ENCODE measurements around the gene HADHB. TPM values are rescaled to one million over a fixed set of nuclear protein-coding genes. Genes with fewer than 3 reads are reported as not detected.

HADHB gene
- total and polyA plus RNA-seq, 10 of the 15 experiments (the other 5 are each of a cell fraction or from before 2014, with no cell fraction given) = 53.7 to 145 (median 85.5) TPM

GRCh38 chr2:26281226-26281625, 36.5 kb downstream of the HADHB start:
- BruUV-seq (replicated peaks) = no TSS peak
- intact Hi-C loops (cut with micrococcal nuclease; ENCODE audit: unreplicated experiment) (no loop called here), in situ Hi-C loops (cut with MboI) (no loop called here)
- no peaks in the 10 kb centered on the region for H4K20me1 ChIP-seq (ENCODE audit: control insufficient read depth, insufficient read depth)
- ATAC-seq = no peak
- no peaks in the 10 kb centered on the region for H3K27me3 ChIP-seq (replicated peaks in 1 of 2; ENCODE audit: control insufficient read depth in 2 of 2, insufficient read depth in 2 of 2, low read length in 1 of 2)
- ChIA-PET SMC1A (ENCODE audit: uncharacterized antibody, unreplicated experiment) (interaction anchor here (1.0 to 1.1 kb wide), 2 partner anchors 11 to 43 kb away, joined by 3 to 4 read pairs; no protein-coding TSS in a partner anchor), RAD21 (ENCODE audit: unreplicated experiment) (no interaction called here), CTCF (interaction anchor here (0.6 kb wide), 1 partner anchor 73 kb away, joined by 3 read pairs; no protein-coding TSS in a partner anchor), POLR2A (no interaction called here)
- no peak overlapping the region for H2AFZ ChIP-seq (ENCODE audit: control insufficient read depth, low read depth, low read length)
- 100% methylated on average over 2 of the region's 2 CpGs for WGBS (ENCODE audit: insufficient coverage, insufficient replicate concordance, low lambda C conversion rate, missing lambda C conversion rate)
- peaks cover 3 to 28% of the 10 kb centered on the region in 2 experiments for H3K36me3 ChIP-seq (ENCODE audit: control insufficient read depth in 2 of 2, insufficient read depth in 2 of 2, low read length in 1 of 2)
- no peak overlapping the region for H3K27ac ChIP-seq (ENCODE audit: control insufficient read depth, insufficient read depth)
- DNase-seq (ENCODE audit: low read depth, low spot score) = no peak
- H3K4me1 ChIP-seq (ENCODE audit: control insufficient read depth, insufficient read depth, low read length) = no peaks in the 10 kb centered on the region
- H3K79me2 ChIP-seq (ENCODE audit: control insufficient read depth, insufficient read depth, low read length) = no peaks in the 10 kb centered on the region
- no peak overlapping the region for H3K9ac ChIP-seq (ENCODE audit: control insufficient read depth, insufficient read depth, low read length)
- H3K9me3 ChIP-seq (replicated peaks; ENCODE audit: control insufficient read depth, insufficient read depth, low read length) = no peaks in the 10 kb centered on the region
- H3K4me3 ChIP-seq = no peak overlapping the region
- FAIRE-seq = no peak
- TF ChIP-seq WRNIP1 (IDR thresholded peaks at IDR 0.05; ENCODE audit: borderline replicate concordance, low read depth, low read length) = no peak
- no peak for TF ChIP-seq KLF5 (IDR thresholded peaks at IDR 0.05; ENCODE audit: partially characterized antibody)
- no peak for TF ChIP-seq PAX8 (IDR thresholded peaks at IDR 0.05)
- no peak overlapping the region for H3K4me2 ChIP-seq (ENCODE audit: control insufficient read depth, insufficient read depth)

- Histone ChIP-seq H3K79me2 (ENCODE audit: control insufficient read depth, insufficient read depth, low read length) (no peaks in the 10 kb centered on the region), H3K4me1 (ENCODE audit: control insufficient read depth, insufficient read depth, low read length) (no peaks in the 10 kb centered on the region), H3K27ac (ENCODE audit: control insufficient read depth, insufficient read depth) (no peak overlapping the region), H3K9me3 (replicated peaks; ENCODE audit: control insufficient read depth, insufficient read depth, low read length) (no peaks in the 10 kb centered on the region), H3K4me3 (no peak overlapping the region), H3K36me3 (ENCODE audit: control insufficient read depth in 2 of 2, insufficient read depth in 2 of 2, low read length in 1 of 2) (peaks cover 3 to 35% of the 10 kb centered on the region in 2 experiments), H3K9ac (ENCODE audit: control insufficient read depth, insufficient read depth, low read length) (no peak overlapping the region), H3K27me3 (replicated peaks in 1 of 2; ENCODE audit: control insufficient read depth in 2 of 2, insufficient read depth in 2 of 2, low read length in 1 of 2) (no peaks in the 10 kb centered on the region), H2AFZ (ENCODE audit: control insufficient read depth, low read depth, low read length) (no peak overlapping the region), H3K4me2 (ENCODE audit: control insufficient read depth, insufficient read depth) (no peak overlapping the region), H4K20me1 (ENCODE audit: control insufficient read depth, insufficient read depth) (no peaks in the 10 kb centered on the region)
- intact Hi-C loops (cut with micrococcal nuclease; ENCODE audit: unreplicated experiment) (no loop called here), in situ Hi-C loops (cut with MboI) (no loop called here)
- CTCF ChIA-PET = no interaction called here
- RAD21 ChIA-PET (ENCODE audit: unreplicated experiment) = no interaction called here
- ATAC-seq (no peak), DNase-seq (ENCODE audit: low read depth, low spot score) (no peak), FAIRE-seq (no peak)
- SMC1A ChIA-PET (ENCODE audit: uncharacterized antibody, unreplicated experiment) = interaction anchor here (0.7 to 0.9 kb wide), 3 partner anchors 12 to 336 kb away, joined by 3 read pairs; no protein-coding TSS in a partner anchor
- POLR2A ChIA-PET = no interaction called here
- WGBS (ENCODE audit: insufficient coverage, insufficient replicate concordance, low lambda C conversion rate, missing lambda C conversion rate) = 98% methylated on average over 2 of the region's 2 CpGs
- no peak for TF ChIP-seq ELK1 (IDR thresholded peaks at IDR 0.05; ENCODE audit: low read depth, low read length)
- no peak for TF ChIP-seq ESRRA (IDR thresholded peaks at IDR 0.05; ENCODE audit: low read length)
- no TSS peak for BruUV-seq (replicated peaks)
These were observed 38.9 kb downstream of the HADHB start for GRCh38 chr2:26283606-26284005.
